Inflammatory macrophage (primary cell): ENCODE data around the gene ZNF888.
"Not testable (repeated sequence)": the region's sequence is repeated elsewhere in the genome, so short reads cannot be mapped to it uniquely, and the experiment has no call there.

Experiments
- DNase-seq, 2 donors: peaks; one replicate each; pipeline ENCODE4 v3.0.0-alpha.2; 2020 to 2022
- total RNA-seq, 18 experiments: gene quantifications; one replicate each; lab custom pipeline; 2026; ENCODE audit warnings: mixed read lengths in 6 of 18, inconsistent platforms in 2 of 18; lab: John Stamatoyannopoulos, UW

ZNF888 gene
- total RNA-seq = 4.4 to 23.6 (median 13.3) reads per million in 18 experiments

DNA sequence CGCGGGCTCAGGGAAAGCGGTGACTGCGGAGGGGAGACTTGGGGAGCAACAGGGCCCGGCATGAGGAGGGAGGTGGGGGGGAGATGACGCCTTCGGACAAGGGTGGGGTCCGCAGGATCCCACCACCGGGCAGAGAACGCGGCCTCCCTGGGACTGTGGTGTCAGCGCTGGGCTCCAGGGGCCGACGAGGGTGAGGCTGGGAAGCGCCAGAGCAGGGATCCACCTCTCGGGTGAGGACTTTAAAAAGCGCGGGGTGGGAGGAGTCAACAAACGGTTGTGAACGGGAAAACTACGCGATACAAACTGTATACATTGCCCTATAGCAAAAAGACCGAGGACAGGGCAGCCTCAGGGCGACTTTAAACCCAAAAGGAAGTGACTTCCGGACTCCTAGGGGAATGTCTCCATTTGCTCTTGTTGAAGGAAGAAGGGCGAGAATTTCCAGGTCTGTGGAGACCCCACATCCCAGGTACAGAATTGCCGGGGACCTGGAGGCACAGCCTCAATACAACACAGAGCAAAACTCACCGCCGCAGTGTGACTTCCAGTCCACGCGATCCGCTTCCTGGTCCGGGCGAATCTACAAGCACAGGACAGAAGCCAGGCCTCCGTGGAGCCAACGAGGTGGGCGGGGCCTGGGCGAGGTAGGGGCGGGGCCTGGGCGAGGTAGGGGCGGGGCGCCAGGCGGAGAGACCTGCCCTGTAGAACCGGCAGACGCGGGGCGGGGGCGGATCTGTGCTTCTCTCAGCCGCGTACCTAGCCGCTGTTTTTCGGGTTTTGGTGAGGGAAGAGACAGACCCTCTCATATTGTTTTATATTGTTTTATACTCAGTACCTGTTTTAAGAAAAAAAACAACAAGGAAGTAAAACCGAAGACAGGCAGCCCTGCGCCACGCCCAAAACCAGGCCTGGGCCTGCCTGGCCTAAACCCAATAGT lies at the start of gene ZNF888:
Gene ZNF888, minus strand, starts transcription at position 588 of the 937 bp plus-strand sequence. CDS start 5,555 bp downstream, outside the sequence.
- peak; percentile 89 to 92 for DNase-seq

DNA sequence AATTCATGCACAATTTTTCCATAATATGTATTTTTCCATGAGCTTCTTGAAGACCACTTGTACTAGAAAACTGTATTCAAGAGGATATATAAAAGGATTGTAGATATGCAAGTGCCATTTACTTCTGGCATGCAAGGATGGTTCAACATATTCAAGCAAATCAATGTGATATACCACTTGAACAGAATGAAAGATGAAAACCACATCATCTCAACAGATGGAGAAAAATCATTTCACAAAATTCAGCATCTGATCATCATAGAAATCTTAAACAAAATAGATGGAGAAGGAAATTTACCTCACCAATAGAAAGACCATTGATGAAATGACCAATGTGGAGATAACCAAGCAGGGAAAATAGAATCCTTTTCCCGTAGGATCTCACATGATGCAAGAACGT lies 44.5 kb upstream of the ZNF888 start:
- DNase-seq = no peak

DNA sequence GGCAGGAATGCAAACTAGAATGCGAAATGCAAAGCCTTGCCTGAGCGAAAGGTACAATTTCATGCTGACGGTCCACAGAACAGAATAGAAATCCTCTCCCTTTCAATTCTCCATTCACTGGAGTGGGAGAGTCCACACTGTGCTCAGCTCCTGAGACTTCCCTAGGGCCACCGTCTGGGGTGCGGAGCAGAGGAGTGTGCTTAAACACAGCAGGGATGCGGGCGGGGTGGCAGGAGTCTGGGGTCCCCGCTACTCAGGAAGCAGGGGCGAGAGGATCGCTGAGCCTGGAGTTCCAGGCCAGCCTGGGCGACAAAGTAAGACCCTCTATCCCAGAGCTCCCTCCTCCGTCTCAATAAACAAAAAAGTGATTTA lies 40.0 kb upstream of the ZNF888 start:
- peak in 1 of 2 donors; percentile 8 for DNase-seq

DNA sequence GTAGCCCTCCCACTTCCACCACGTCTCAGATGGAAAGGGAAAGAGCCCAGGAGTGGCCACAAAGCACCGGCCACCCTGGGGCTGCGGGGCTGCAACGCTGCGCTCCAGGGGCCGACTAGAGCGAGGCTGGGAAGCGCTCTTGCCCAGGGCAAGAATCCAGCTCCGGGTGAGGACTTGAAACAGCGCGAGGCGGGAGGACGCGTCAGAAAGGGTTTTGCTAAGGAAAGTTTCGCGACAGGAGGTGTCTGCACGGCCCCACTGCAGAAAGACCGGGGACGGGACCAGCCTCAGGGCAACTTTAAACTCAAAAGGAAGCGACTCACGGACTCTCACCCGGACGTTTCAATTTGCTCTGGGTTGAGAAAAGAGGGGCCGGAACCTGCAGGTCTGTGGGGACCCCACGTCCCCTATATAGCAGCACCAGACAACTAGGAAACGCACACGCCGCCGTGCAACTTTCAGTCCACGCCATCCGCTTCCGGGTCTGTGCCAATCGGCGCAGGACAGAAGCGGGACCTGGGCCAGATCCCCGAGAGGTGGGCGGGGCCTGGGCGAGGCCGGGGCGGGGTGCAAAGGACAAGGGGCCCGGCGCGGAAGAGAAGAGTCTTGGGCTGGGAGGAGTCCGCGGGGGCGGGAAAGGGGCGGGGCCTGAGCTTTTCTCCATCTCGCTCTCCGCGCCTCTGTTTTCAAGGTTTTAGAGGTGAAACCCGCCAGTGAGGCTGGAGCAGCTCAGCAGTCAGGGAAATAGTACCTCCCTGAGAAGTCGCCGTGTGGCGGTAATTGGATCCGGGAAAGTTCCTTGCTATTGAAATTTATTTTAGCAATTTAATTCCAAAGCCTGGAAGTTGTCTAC lies 39.4 kb upstream of the ZNF888 start, which contains the start of gene ZNF816:
Gene ZNF816, minus strand, starts transcription at position 488 of the 853 bp plus-strand sequence. CDS start 6,792 bp downstream, outside the sequence.
- peak; percentile 97 to 98 for DNase-seq

DNA sequence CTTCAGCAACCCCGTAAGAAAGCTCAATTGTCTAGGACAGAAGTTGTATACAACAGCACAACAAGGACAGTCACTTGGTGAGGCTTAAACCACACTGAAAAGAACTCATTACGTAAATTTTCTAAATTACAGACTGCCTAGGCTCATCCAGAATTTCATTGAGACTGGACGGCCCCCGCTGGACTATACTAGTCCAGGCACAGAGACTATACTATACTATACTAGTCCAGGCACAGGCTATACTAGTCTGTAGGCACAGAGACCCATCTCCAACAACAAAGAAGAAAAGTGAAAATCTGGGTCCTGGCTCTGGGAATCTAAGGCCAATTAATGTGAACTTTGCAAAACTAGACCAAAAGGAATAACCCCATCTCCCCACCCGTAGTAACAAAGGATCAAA lies 38.8 kb upstream of the ZNF888 start:
- DNase-seq = peak in 1 of 2 donors; percentile 4

DNA sequence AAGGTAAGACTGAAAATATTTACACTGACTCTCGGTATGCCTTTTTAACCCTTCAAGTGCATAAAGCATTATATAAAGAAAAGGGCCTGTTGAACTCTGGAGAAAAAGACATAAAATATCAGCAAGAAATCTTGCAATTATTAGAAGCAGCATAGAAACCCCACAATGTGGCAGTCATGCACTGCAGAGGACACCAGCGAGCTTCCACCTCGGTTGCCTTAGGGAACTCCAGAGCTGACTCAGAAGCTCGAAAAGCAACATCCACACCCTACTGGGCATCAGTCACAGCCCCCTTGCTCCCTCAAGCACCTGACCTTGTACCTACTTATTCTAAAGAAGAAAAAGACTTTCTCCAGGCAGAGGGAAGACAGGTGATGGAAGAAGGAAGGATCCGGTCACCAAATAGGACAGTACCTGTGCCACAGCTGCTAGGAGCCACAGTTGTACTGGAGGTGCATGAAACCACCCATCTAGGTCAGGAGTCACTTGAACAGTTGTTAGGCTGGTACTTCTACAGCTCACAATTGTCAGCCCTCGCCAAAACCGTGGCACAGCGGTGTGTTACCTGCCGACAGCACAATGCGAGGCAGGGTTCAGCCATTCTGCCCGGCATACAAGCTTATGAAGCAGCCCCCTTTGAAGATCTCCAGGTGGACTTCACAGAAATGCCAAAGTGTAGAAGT lies 36.5 kb upstream of the ZNF888 start:
- no peak for DNase-seq

DNA sequence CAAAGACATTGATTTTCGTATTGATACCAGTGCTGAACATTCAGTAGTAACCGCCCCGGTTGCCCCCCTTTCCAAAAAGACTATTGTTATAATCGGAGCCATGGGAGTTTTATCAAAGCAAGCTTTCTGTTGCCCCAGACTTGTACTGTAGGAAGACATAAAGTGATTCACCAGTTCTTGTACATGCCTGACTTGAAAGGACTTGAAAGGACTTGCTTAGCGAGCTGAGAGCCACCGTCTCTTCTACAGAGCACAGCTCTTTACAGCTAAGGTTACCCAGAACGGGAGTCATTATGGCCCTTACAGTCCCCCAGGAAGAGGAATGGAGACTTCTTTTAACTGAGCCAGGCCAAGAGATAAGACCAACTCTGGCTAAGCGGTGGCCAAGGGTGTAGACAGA lies 34.4 kb upstream of the ZNF888 start:
- no peak for DNase-seq

DNA sequence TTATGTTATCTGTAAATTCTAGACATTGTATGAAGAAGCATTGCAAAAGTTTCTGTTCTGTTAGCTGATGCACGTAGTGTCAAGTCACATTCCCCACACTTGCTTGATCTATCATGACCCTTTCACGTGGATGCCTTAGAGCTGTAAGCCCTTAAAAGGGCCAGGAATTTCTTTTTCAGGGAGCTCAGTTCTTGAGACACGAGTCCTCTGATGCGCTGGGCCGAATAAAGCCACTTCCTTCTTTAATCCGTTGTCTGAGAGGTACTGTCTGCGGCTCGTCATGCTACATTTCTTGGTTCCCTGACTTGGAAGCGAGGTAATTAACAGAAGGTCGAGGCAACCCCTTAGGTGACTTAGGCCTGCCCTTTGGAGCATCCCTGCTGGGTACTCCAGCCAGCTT lies 33.7 kb upstream of the ZNF888 start:
- DNase-seq = no peak

DNA sequence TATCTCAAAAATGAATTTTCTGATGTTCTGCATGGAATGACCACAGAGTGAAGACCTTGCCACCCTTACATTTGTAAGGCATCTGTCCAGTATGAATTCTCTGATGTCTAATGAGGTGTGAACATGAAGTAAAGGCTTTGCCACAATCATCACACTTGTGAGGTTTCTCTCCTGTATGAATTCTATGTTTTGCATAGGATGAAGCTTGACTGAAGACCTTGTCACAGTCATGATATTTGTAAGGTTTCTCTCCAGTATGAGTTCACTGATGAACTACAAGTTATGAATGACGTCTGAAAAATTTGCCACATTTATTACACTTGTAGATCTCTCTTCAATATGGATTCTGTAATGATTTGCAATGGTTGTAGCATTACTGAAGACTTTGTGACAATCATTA lies 26.2 kb upstream of the ZNF888 start:
- DNase-seq = no peak

DNA sequence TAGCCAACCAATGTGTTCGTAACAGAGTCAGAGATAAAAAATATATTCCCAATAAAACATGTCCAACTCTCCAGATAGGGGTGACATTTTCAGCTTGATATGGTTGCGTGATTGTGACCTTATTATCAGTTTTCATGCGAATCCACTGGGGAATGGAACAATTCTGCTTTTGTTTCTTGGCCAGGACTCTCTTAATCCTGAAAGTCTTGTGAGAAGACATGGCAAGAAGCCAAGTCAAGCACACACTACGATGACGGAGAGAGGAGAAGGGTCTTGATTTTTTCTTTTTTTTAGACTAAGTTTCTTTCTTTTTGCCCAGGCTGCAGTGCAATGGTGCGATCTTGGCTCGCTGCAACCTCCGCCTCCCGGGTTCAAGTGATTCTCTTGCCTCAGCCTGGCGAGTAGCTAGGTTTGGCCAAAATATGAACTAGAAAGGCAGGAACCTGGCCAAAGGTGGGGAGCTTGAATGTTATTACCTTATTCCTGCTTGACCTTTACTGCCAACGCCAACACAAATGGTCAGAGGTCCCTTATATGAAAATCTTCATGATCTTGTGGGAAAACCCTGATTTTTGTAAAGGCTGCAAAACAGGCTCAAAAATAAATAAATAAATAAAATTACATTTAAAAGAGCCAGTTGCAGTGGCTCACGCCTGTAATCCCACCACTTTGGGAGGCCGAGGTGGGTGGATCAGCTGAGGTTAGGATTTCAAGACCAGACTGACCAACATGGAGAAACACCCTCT lies 25.0 kb upstream of the ZNF888 start:
- no peak for DNase-seq

DNA sequence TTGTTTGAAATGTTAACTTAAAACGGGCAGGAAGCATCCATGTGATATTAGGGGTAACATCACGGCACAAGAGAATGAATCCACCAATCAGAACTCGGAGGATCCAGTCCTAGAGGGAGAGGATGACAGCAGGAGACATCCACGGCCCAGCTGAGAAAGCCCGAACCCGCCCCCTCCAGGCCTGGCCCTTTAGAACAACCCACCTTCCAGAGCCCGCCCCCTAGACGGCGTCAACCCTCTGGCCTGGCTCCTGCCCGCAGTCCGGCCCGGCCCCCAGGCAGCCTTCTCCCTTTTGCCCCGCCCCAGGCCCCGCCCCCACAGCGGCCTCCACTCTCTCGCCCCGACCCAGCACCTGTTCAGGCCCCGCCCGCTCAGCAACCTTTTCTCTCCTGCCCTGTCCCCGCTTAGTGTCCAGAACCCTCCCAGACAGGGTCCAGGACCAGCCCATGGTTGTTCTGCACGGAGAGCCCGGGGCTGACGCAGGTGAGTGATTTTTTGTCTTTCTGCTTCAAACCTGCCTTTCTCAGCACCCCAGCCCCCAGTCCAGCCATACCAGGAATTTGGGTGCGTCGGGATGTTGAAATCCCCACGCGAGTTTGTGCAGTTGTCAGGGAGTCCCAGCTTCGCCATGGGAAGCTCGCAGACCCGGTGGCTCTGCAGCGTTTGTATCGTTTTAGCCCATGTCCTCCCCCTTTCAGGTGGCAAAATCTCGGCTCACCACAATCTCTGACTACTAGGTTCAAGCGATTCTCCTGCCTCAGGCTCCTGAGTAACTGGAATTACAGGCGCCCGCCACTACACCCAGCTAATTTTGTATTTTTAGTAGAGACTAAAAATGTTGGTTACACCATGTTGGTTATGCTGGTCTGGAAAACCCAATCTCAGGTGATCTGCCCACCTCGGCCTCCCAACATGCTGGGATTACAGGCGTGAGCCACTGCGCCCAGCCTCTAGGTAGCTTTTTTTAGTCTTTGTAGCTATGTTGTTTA lies 23.4 kb upstream of the ZNF888 start:
- no peak for DNase-seq

DNA sequence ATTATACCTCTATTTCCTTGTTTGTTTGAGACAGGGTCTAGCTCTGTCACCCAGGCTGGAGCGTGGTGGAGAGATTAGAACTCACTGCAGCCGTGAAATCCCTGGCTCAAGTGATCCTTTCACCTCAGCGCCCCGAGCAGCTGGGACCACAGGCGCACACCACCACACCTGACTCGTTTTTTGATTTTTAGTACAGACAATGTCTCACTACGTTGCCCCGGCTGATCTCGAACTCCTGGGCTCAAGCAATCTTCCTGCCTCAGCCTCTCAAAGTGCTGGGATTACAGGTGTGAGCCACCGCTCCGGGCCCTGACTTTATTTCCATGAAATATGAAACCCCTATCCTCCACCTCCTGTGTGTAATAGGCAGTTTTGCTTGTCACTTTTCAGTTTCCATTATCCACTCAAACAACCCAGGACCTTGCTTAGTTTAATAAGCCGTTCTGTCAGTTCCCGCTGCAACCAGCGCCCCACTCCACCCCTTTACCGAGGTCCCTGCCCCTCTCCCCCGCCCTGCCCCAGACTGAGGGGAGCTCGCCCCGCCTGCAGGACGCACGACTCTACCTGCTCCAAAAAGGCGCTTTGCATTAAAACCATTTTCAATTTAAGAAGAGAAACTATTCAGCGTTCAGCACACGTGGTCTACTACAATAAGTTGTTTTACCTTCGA lies 22.6 kb upstream of the ZNF888 start:
- no peak for DNase-seq

DNA sequence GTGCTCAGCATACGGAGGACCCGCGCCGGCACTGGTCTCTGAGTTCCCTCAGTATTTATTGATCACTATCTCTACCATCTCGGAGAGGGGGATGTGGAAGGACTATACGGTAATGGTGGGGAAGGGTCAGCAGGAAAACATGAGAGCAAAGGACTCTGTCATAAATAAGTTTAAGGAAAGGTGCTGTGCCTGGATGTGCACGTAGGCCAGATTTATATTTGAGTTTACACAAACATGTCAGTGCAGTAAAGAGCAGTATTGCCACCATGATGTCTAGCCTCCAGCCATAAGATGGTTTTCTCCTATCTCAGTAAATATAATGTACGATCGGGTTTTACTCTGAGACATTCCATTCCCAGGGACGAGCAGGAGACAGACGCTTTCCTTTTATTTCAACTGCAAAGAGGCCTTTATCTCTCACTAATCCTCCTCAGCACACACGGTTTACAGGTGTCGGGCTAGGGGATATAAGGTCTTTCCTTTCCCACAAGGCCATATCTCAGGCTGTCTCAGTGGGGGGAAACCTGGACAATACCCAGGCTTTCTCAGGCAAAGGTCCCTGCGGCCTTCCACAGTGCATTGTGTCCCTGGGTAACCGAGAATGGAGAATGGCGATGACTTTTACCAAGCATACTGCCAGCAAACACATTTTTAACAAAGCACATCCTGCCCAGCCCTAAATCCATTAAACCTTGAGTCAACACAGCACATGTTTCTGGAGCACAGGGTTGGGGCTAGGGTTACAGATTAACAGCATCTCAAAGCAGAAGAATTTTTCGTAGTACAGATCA lies 21.7 kb upstream of the ZNF888 start:
- DNase-seq = not testable (repeated sequence)

DNA sequence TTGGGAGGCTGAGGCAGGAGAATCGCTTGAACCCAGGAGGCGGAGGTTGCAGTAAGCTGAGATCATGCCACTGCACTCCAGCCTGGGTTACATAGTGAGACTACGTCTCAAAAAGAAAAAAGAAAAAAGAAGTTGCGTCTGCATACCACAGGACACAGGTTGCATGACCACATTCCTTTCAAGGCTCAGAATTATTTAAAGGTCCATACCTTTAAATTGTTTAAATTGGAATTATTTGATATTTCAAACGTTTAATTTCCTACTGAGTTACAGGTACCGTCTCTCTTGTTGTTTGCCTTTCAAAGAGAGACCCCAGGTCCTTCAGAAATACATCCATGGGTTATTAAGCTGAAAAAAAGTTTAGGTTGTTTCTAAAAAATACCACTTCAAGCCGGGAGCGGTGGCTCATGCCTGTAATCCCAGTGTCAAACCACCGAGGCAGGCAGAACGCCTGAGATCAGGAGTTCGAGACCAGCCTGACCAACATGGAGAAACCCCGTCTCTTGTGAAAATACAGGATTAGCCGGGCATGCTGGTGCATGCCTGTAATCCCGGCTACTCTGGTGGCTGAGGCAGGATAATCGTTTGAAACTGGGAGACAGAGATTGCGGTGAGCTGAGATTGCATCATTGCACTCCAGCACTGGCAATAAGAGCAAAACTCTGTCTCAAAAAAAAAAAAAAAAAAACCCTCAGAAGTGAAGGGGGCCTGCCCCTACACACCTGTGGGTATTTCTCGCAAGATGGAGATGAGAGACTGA lies 20.8 kb upstream of the ZNF888 start:
- DNase-seq = no peak

DNA sequence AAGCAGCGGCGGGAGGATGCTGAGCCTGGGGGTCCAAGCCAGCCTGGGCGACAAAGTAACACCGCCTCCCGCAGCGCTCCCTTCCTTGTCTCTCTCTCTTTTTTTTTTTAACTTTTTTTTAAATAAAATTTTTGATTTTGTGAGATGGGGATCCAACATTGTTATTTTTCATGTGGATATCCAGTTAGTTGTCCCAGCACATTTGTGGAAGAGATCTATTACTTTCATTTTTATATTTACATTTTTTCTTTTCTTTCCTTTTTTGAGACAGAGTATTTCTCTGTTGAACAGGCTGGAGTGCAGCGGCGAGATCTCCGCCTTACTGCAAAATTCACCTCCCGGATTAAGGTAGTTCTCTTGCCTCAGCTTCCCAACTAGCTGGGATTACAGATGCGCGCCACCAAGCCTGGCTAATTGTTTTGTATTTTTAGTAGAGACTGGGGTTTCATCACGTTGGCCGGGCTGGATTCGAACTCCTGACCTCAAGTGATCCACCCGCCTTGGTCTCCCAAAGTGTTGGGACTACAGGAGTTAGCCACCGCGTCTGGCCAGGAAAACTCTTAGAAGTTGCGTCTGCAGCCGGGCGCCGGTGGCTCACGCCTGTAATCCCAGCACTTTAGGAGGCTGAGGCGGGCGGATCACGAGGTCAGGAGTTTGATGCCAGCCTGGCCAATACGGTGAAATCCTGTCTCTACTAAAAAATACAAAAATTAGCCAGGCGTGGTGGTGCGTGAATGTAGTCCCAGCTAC lies 20.1 kb upstream of the ZNF888 start:
- DNase-seq = no peak

DNA sequence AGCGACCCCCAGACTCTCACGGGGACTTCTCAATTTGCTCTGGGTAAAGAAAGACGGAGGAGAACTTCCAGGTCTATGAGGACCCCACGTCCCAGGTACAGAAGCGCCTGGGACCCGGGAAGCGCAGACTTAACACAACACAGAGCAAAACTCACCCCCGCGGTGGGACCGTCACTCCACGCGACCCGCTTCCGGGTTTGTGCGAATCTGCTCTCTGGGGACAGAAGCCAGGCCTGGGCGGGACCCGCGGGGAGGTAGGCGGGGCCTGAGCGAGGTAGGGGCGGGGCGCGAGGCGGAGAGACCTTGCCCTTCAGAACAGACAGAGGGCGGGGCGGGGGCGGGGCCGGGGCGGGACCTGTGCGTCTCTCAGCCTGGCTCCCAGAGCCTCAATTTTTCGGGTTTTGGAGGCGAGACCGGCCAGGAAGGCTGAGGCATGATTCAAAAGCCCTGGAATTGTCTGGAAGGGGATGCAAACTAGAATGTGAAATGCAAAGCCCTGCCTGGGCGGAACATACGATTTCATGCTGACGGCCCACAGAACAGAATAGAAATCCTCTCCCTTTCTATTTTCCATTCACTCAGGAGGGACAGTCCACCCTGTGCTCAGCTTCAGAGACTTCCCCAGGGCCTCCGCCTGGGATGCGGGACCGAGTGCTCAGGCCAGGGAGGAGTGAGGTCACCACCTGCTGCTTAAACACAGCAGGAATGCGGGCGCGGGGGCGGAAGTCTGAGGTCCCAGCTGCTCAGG lies 19.3 kb upstream of the ZNF888 start:
- peak; percentile 93 to 96 for DNase-seq

DNA sequence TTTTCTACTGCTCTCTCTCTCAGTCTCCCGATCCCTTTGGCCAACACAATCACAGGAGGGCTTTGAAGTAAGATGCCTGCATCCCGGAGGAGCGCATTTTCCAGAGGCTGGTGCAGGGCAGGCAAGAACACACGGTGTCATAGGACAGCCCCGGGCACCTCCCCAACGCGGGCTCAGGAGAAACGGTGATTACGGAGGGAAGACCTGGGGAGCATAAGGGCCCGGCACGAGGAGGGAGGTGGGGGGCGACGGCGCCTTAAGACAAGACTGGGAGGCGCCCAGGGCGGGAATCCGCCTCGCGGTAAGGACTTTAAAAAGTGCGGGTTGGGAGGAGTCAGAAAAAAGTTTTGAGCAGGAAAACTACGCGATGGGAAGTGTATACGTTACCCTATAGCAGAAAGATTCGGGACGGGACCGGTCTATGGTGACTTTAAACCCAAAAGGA lies 18.7 kb upstream of the ZNF888 start:
- peak in 1 of 2 donors; percentile 22 for DNase-seq
